Neural progenitor cell (in vitro differentiated cells): ENCODE measurements around the gene APBB2. TPM values are rescaled to one million over a fixed set of nuclear protein-coding genes. Genes with fewer than 3 reads are reported as not detected.
A peak's percentile ranks its signal among the peaks of the same experiment; 100 is the strongest.

Source experiments
- DNase-seq: peaks from one replicate; pipeline ENCODE4 v3.0.0-alpha.2; 2016; ENCODE audit warnings: low spot score
- H2AFZ ChIP-seq: fragments of 200-600 bp; sonication (generic); replicated peaks from 2 replicates; pipeline ENCODE4 v1.6.1; 2016; ENCODE audit warnings: antibody characterized with exemption
- H3F3A ChIP-seq: fragments of 200-600 bp; sonication (generic); 2 replicates; pipeline ENCODE4 v1.6.1; 2016; ENCODE audit warnings: antibody characterized with exemption, low read depth
- H3K27ac ChIP-seq: fragments of 200-600 bp; sonication (generic); 2 replicates; pipeline ENCODE4 v1.5.1; 2016; ENCODE audit warnings: mild to moderate bottlenecking
- H3K27me3 ChIP-seq: fragments of 200-600 bp; sonication (generic); 2 replicates; pipeline ENCODE4 v1.6.1; 2016; ENCODE audit warnings: mild to moderate bottlenecking, moderate library complexity
- H3K36me3 ChIP-seq: fragments of 200-600 bp; sonication (generic); 2 replicates; pipeline ENCODE4 v1.5.1; 2016
- H3K4me1 ChIP-seq: fragments of 200-600 bp; sonication (generic); 2 replicates; pipeline ENCODE4 v1.6.1; 2016; ENCODE audit warnings: mixed run types
- H3K4me2 ChIP-seq: fragments of 200-600 bp; sonication (generic); 2 replicates; pipeline ENCODE4 v1.6.1; 2016
- H3K4me3 ChIP-seq: fragments of 200-600 bp; sonication (generic); 2 replicates; pipeline ENCODE4 v1.5.1; 2016
- H3K79me2 ChIP-seq: fragments of 200-600 bp; sonication (generic); 2 replicates; pipeline ENCODE4 v1.6.1; 2016; ENCODE audit warnings: low read depth
- H3K9ac ChIP-seq: fragments of 200-600 bp; sonication (generic); 2 replicates; pipeline ENCODE4 v1.6.1; 2016
- H3K9me3 ChIP-seq: fragments of 200-600 bp; sonication (generic); 2 replicates; pipeline ENCODE4 v1.5.1; 2016; ENCODE audit warnings: low read depth
- H4K20me1 ChIP-seq: fragments of 200-600 bp; sonication (generic); 2 replicates; pipeline ENCODE4 v1.6.1; 2016; ENCODE audit warnings: low read depth
- H3K27ac Mint-ChIP-seq: 3 replicates; pipeline ENCODE4 v1.8.0; 2021; ENCODE audit warnings: mixed read lengths
- H3K27me3 Mint-ChIP-seq: 2 replicates; pipeline ENCODE4 v1.8.0; 2022; ENCODE audit warnings: low read depth, mild to moderate bottlenecking, inconsistent platforms, moderate library complexity, mixed read lengths; ENCODE audit not compliant: insufficient read depth
- H3K36me3 Mint-ChIP-seq: 3 replicates; pipeline ENCODE4 v1.8.0; 2021; ENCODE audit warnings: mixed read lengths
- H3K4me1 Mint-ChIP-seq: 3 replicates; pipeline ENCODE4 v1.8.0; 2021; ENCODE audit warnings: mixed read lengths
- H3K4me3 Mint-ChIP-seq: 3 replicates; pipeline ENCODE4 v1.8.0; 2021; ENCODE audit warnings: mild to moderate bottlenecking, moderate library complexity, mixed read lengths
- H3K9me3 Mint-ChIP-seq: 3 replicates; pipeline ENCODE4 v1.8.0; 2020; ENCODE audit warnings: mixed read lengths
- CTCF ChIP-seq: fragments of 200-600 bp; sonication (generic); IDR thresholded peaks from 2 replicates; pipeline ENCODE4 v1.5.1; 2017; ENCODE audit warnings: antibody characterized with exemption, mild to moderate bottlenecking
- EZH2 ChIP-seq: fragments of 200-600 bp; sonication (generic); IDR thresholded peaks from 2 replicates; pipeline ENCODE4 v1.6.1; 2017; ENCODE audit warnings: antibody characterized with exemption, mild to moderate bottlenecking, moderate library complexity
- EZH2phosphoT487 ChIP-seq: fragments of 200-600 bp; sonication (generic); IDR thresholded peaks from 2 replicates; pipeline ENCODE4 v1.6.1; 2017; ENCODE audit warnings: antibody characterized with exemption
- total RNA-seq: library from RNA; depleted of rRNA; stranded (reverse); fragments of >200 nt; gene quantifications from 2 replicates; pipeline ENCODE4 v1.2.3, GENCODE V29; 2015; ENCODE audit warnings: low replicate concordance

APBB2 gene
- total RNA-seq, 1 donor from 2014 or later, result 83.2 TPM

GRCh38 chr4:41241919-41242318, 27.6 kb upstream of the APBB2 start:
- Histone ChIP-seq H3K36me3 (no peaks in the 10 kb centered on the region), H3K79me2 (no peaks in the 10 kb centered on the region), H2AFZ (peak overlapping the region; percentile 42), H3K4me3 (no peak overlapping the region), H3K4me2 (no peak overlapping the region), H3K27me3 (no peaks in the 10 kb centered on the region), H3F3A (no peaks in the 10 kb centered on the region), H3K9me3 (no peaks in the 10 kb centered on the region), H3K27ac (no peak overlapping the region), H4K20me1 (no peaks in the 10 kb centered on the region), H3K9ac (no peak overlapping the region), H3K4me1 (no peaks in the 10 kb centered on the region)
- Mint-ChIP-seq H3K4me3 (no peak overlapping the region), H3K9me3 (no peaks in the 10 kb centered on the region), H3K4me1 (no peaks in the 10 kb centered on the region), H3K36me3 (no peaks in the 10 kb centered on the region), H3K27me3 (no peaks in the 10 kb centered on the region), H3K27ac (no peak overlapping the region)
- TF ChIP-seq EZH2phosphoT487 (no peak), CTCF (no peak), EZH2 (no peak)
- DNase-seq, result no peak

DNA sequence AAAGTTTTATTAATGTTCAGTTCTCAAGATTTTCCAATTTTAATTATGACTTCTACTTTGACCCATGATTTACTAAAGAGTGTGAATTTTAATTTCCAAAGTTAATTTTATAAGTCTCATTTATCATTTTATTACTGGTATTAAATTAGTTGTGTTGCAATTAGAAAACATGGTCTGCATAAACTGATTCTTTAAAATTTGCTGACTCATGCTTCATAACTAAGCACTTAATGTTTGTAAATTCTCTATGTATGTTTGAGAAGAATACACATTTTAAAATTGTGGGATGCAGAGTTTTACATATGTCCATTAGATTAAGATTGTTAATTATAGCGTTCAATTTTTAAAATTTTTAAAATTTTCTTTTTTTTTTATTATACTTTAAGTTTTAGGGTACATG, 22.2 kb upstream of the APBB2 start:
- no peaks in the 10 kb centered on the region for H3K4me1 ChIP-seq
- Mint-ChIP-seq H3K27ac (no peak overlapping the region), H3K27me3 (no peaks in the 10 kb centered on the region), H3K9me3 (no peaks in the 10 kb centered on the region), H3K4me3 (no peak overlapping the region), H3K4me1 (no peaks in the 10 kb centered on the region), H3K36me3 (no peaks in the 10 kb centered on the region)
- H3K4me3 ChIP-seq, result no peak overlapping the region
- no peaks in the 10 kb centered on the region for H3K36me3 ChIP-seq
- H4K20me1 ChIP-seq, result no peaks in the 10 kb centered on the region
- H2AFZ ChIP-seq, result no peak overlapping the region
- H3K27ac ChIP-seq, result no peak overlapping the region
- H3K4me2 ChIP-seq, result no peak overlapping the region
- H3K79me2 ChIP-seq, result no peaks in the 10 kb centered on the region
- H3K9ac ChIP-seq, result no peak overlapping the region
- H3K9me3 ChIP-seq, result no peaks in the 10 kb centered on the region
- no peaks in the 10 kb centered on the region for H3K27me3 ChIP-seq
- no peak for TF ChIP-seq CTCF
- no peak for DNase-seq
- no peaks in the 10 kb centered on the region for H3F3A ChIP-seq

DNA sequence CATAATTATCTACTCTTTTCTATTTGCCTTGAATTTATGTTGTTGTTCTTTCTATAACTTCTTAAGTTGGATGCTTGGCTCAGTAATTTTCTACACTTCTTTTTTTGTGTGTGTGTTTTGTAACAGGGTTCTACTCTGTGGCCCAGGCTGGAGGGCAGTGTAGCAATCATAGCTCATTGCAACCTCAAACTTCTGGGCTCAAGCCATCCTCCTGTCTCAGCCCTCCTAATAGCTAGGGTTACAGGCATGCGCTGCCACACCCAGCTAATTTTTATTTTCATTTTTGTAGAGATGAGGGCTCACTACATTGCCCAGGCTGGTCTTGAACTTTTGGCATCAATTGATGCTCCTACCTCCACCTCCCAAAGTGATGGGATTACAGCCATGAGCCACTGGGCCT, 21.7 kb upstream of the APBB2 start:
- Mint-ChIP-seq H3K27ac (no peak overlapping the region), H3K36me3 (no peaks in the 10 kb centered on the region), H3K4me1 (no peaks in the 10 kb centered on the region), H3K4me3 (no peak overlapping the region), H3K27me3 (no peaks in the 10 kb centered on the region), H3K9me3 (no peaks in the 10 kb centered on the region)
- no peaks in the 10 kb centered on the region for H3K79me2 ChIP-seq
- H3K9me3 ChIP-seq, result no peaks in the 10 kb centered on the region
- DNase-seq, result no peak
- TF ChIP-seq EZH2 (no peak), EZH2phosphoT487 (no peak), CTCF (no peak)
- no peak overlapping the region for H3K4me3 ChIP-seq
- H3K4me2 ChIP-seq, result no peak overlapping the region
- no peak overlapping the region for H2AFZ ChIP-seq
- no peak overlapping the region for H3K27ac ChIP-seq
- H3K27me3 ChIP-seq, result no peaks in the 10 kb centered on the region
- no peaks in the 10 kb centered on the region for H3F3A ChIP-seq
- H4K20me1 ChIP-seq, result no peaks in the 10 kb centered on the region
- no peaks in the 10 kb centered on the region for H3K36me3 ChIP-seq
- H3K4me1 ChIP-seq, result no peaks in the 10 kb centered on the region
- H3K9ac ChIP-seq, result no peak overlapping the region

DNA sequence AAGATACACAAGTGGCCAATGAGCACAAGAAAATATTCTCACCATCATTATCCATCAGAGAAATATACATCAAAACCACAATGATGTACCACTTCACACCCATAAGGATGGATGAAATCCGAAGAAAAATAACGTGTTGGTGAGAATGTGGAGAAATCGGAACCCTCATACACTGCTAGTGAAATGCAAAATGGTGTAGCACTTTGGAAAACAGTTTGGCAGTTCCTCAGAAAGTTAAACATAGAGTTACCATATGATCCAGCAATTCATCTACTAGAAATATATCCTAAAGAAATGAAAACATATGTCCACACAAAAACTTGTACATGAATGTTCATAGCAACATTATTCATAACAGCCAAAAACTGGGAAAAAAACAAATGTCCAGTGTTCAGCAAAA, 18.5 kb upstream of the APBB2 start:
- no peak for TF ChIP-seq EZH2phosphoT487
- TF ChIP-seq CTCF, result no peak
- TF ChIP-seq EZH2, result no peak
- H3K4me2 ChIP-seq, result no peak overlapping the region
- Mint-ChIP-seq H3K27ac (no peak overlapping the region), H3K27me3 (peaks cover under 1% of the 10 kb centered on the region), H3K36me3 (no peaks in the 10 kb centered on the region), H3K9me3 (no peaks in the 10 kb centered on the region), H3K4me3 (no peak overlapping the region), H3K4me1 (no peaks in the 10 kb centered on the region)
- H3K9me3 ChIP-seq, result no peaks in the 10 kb centered on the region
- H3K79me2 ChIP-seq, result no peaks in the 10 kb centered on the region
- no peak for DNase-seq
- no peaks in the 10 kb centered on the region for H4K20me1 ChIP-seq
- H2AFZ ChIP-seq, result no peak overlapping the region
- H3F3A ChIP-seq, result no peaks in the 10 kb centered on the region
- H3K4me3 ChIP-seq, result no peak overlapping the region
- no peaks in the 10 kb centered on the region for H3K4me1 ChIP-seq
- H3K27me3 ChIP-seq, result no peaks in the 10 kb centered on the region
- no peak overlapping the region for H3K27ac ChIP-seq
- no peaks in the 10 kb centered on the region for H3K36me3 ChIP-seq
- H3K9ac ChIP-seq, result no peak overlapping the region
